Loucy (cell line): Measurements from ENCODE around the gene BICRAL.
A peak's percentile ranks its signal among the peaks of the same experiment; 100 is the strongest.

ENCODE experiments used
- H2AFZ ChIP-seq: fragments of 200-600 bp; sonication (generic); 2 replicates; pipeline ENCODE4 v1.6.0; 2016; ENCODE audit warnings: antibody characterized with exemption, mild to moderate bottlenecking, low read length, moderate library complexity
- H3F3A ChIP-seq: fragments of 200-600 bp; 2 replicates; pipeline ENCODE4 v1.6.0; 2016; ENCODE audit warnings: antibody characterized with exemption, low read depth, mild to moderate bottlenecking
- H3K27me3 ChIP-seq: fragments of 200-600 bp; sonication (generic); 2 replicates; pipeline ENCODE4 v1.6.1; 2014; ENCODE audit warnings: low read length, mild to moderate bottlenecking; ENCODE audit not compliant: insufficient read depth, poor library complexity, severe bottlenecking
- H3K36me3 ChIP-seq: fragments of 200-600 bp; sonication (generic); 2 replicates; pipeline ENCODE4 v1.6.1; 2016; ENCODE audit warnings: low read length; ENCODE audit not compliant: insufficient read depth
- H3K4me1 ChIP-seq: fragments of 200-600 bp; sonication (generic); 2 replicates; pipeline ENCODE4 v1.5.1; 2014; ENCODE audit warnings: low read length, mild to moderate bottlenecking; ENCODE audit not compliant: insufficient read depth, poor library complexity, severe bottlenecking
- H3K4me2 ChIP-seq: fragments of 200-600 bp; sonication (generic); 2 replicates; pipeline ENCODE4 v1.6.0; 2014; ENCODE audit warnings: antibody characterized with exemption, low read length, low read depth, mild to moderate bottlenecking; ENCODE audit not compliant: poor library complexity, severe bottlenecking
- H3K4me3 ChIP-seq: fragments of 200-600 bp; sonication (generic); 2 replicates; pipeline ENCODE4 v1.5.1; 2014; ENCODE audit warnings: low read length, mild to moderate bottlenecking, mixed read lengths; ENCODE audit not compliant: poor library complexity, severe bottlenecking
- H3K79me2 ChIP-seq: fragments of 200-600 bp; sonication (generic); 2 replicates; pipeline ENCODE4 v1.6.1; 2014; ENCODE audit warnings: low read length; ENCODE audit not compliant: insufficient read depth
- H3K9ac ChIP-seq: fragments of 200-600 bp; sonication (generic); 2 replicates; pipeline ENCODE4 v1.6.0; 2014; ENCODE audit warnings: mild to moderate bottlenecking, low read depth, low read length, moderate library complexity; ENCODE audit not compliant: poor library complexity, severe bottlenecking
- H3K9me2 ChIP-seq: fragments of 200-600 bp; sonication (generic); replicated peaks from 2 replicates; pipeline ENCODE4 v1.6.1; 2016; ENCODE audit warnings: low read depth, low read length, mixed read lengths
- H3K9me3 ChIP-seq: fragments of 200-600 bp; sonication (generic); 2 replicates; pipeline ENCODE4 v1.6.1; 2014; ENCODE audit warnings: mild to moderate bottlenecking, antibody characterized with exemption, low read length, low read depth; ENCODE audit not compliant: insufficient read depth
- H4K20me1 ChIP-seq: fragments of 200-600 bp; sonication (generic); 2 replicates; pipeline ENCODE4 v1.6.0; 2014; ENCODE audit warnings: antibody characterized with exemption, low read length, mild to moderate bottlenecking; ENCODE audit not compliant: insufficient read depth, poor library complexity, severe bottlenecking
- CTCF ChIP-seq: fragments of 200-600 bp; sonication (generic); conservative IDR thresholded peaks from 2 replicates; pipeline ENCODE4 v1.5.1; 2014; ENCODE audit warnings: mild to moderate bottlenecking, antibody characterized with exemption, low read length
- EZH2phosphoT487 ChIP-seq: fragments of 200-600 bp; IDR thresholded peaks from 2 replicates; pipeline ENCODE4 v1.6.1; 2018; ENCODE audit warnings: antibody characterized with exemption, mild to moderate bottlenecking, moderate library complexity, borderline replicate concordance

The BICRAL gene

GRCh38 chr6:42818416-42818815, 36.6 kb downstream of the BICRAL start:
- peaks cover 16% of the 10 kb centered on the region; the same call in 1 of the 2 replicates for H3K36me3 ChIP-seq
- H4K20me1 ChIP-seq, result no peaks in the 10 kb centered on the region
- no peaks in the 10 kb centered on the region for H3F3A ChIP-seq
- no peak overlapping the region for H3K4me2 ChIP-seq
- TF ChIP-seq EZH2phosphoT487 (no peak), CTCF (no peak)
- H3K79me2 ChIP-seq, result no peaks in the 10 kb centered on the region
- H3K9ac ChIP-seq, result no peak overlapping the region
- H2AFZ ChIP-seq, result no peak overlapping the region
- H3K9me2 ChIP-seq, result no peaks in the 10 kb centered on the region
- H3K27me3 ChIP-seq, result no peaks in the 10 kb centered on the region
- H3K4me3 ChIP-seq, result no peak overlapping the region
- no peaks in the 10 kb centered on the region for H3K9me3 ChIP-seq
- peaks cover 5% of the 10 kb centered on the region for H3K4me1 ChIP-seq

- no peak for TF ChIP-seq CTCF
- no peak for TF ChIP-seq EZH2phosphoT487
- H3K4me1 ChIP-seq, result peaks cover 5% of the 10 kb centered on the region
- peaks cover 16% of the 10 kb centered on the region; the same call in 1 of the 2 replicates for H3K36me3 ChIP-seq
- no peaks in the 10 kb centered on the region for H3K79me2 ChIP-seq
- H2AFZ ChIP-seq, result no peak overlapping the region
- H3K4me2 ChIP-seq, result no peak overlapping the region
- no peaks in the 10 kb centered on the region for H3K27me3 ChIP-seq
- no peaks in the 10 kb centered on the region for H3F3A ChIP-seq
- no peak overlapping the region for H3K4me3 ChIP-seq
- H3K9ac ChIP-seq, result no peak overlapping the region
- no peaks in the 10 kb centered on the region for H4K20me1 ChIP-seq
- H3K9me2 ChIP-seq, result no peaks in the 10 kb centered on the region
- H3K9me3 ChIP-seq, result no peaks in the 10 kb centered on the region
These were observed 37.0 kb downstream of the BICRAL start for GRCh38 chr6:42818878-42819277.

GRCh38 chr6:42819803-42820511, 38.1 kb downstream of the BICRAL start:
- no peak overlapping the region for H3K4me2 ChIP-seq
- H3K9ac ChIP-seq, result no peak overlapping the region
- no peaks in the 10 kb centered on the region for H4K20me1 ChIP-seq
- no peaks in the 10 kb centered on the region for H3K9me3 ChIP-seq
- H3K27me3 ChIP-seq, result no peaks in the 10 kb centered on the region
- H3K4me3 ChIP-seq, result no peak overlapping the region
- no peak for TF ChIP-seq EZH2phosphoT487
- TF ChIP-seq CTCF, result peak; percentile 39
- no peaks in the 10 kb centered on the region for H3K9me2 ChIP-seq
- no peak overlapping the region for H2AFZ ChIP-seq
- H3F3A ChIP-seq, result no peaks in the 10 kb centered on the region
- peaks cover 20% of the 10 kb centered on the region; the same call in 1 of the 2 replicates for H3K36me3 ChIP-seq
- peaks cover 5% of the 10 kb centered on the region for H3K4me1 ChIP-seq
- H3K79me2 ChIP-seq, result no peaks in the 10 kb centered on the region
